Raji (cell line): ENCODE results near the gene ERMP1.

Experiments
- POLR2A ChIP-seq: IDR thresholded peaks from 2 replicates; pipeline ENCODE4 v1.6.1; 2011; ENCODE audit warnings: low read depth, low read length, control low read depth; ENCODE audit not compliant: insufficient read depth

Gene ERMP1

DNA sequence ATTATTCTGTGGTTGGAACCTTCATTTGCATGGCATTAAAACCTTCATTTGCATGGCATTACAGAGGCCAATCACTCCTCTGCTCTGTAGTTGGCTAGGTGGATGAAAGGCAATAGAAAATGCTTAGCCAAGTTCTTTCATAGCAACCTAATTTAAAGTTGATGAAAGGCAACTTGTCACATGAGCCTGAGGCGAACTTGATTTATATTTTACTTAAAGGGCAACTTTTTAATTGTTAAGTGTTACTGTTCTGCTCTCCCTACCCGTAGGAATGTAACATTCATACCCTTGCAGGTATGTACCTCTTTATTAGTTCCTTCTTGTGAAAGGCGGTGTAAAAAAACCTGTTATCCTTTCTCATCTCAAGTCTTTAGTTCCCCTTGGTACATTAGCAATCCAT is 7.9 kb upstream of the ERMP1 start:
- TF ChIP-seq POLR2A, result no peak

DNA sequence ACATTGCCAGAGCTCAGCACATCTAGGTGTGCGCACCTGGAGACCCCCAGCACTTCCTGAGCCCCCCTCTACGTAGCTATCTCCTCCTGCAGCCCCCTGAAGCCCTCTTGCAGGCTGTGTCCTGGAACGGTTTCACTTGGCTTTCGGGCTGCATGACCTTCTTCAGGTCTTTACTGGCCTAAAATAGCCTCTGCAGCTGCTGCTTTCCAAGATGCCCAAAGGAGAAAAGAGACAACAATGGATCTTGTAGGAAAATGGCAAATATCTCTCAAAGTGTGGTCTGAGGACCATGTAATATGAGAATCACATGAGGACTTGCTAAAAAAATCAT is 6.6 kb upstream of the ERMP1 start:
- TF ChIP-seq POLR2A, result no peak

DNA sequence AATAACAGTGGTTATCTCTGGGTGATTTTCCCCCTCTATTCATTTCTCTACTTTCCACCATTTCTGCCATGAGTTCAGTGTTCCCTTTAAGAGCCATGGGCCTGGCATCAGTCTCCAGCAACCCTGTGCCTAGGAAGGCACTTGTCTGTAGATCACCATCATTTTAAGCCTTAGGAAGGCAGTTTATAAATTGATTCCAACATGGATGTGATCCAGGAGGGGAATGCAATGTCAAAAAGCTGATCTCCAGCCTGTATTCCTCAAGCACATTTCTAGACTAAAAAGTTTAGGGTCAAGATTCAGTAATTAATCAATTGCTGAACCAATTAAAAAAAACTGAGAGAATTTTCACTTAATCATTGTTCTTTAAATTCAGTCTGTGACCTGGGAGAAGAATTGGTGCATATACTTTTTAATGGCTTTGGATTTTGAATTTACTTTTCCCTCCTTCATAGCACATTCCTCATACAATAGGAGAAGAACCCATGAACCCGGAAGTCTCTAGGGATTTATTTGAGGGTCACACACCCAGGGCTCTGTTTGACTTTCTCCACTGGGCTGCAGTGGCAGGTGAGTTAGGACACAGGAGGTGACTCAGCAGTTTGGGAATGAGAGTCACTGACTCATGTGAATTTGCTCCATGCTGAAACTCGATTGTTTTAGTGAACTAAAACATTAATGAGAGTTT is 6.1 kb upstream of the ERMP1 start:
- no peak for TF ChIP-seq POLR2A

DNA sequence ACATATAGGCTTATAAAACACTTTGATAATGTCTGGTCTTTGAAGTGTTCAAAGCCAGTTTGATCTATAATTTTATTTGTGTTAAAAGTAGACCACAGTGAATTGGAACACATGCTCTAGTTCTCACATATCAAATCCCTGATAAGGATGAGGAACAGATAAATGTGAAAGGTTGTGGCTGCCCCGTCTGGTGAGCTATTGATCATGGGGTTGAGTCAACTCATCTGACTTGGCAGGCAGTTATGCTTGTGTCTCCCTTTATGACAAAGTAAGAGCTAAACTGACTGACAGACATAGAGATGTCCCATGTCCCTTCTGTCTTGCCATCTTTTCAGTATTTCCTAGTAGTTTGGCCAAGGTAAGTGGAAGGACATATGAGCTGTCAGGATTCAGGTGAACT is 2.9 kb upstream of the ERMP1 start:
- no peak for TF ChIP-seq POLR2A

DNA sequence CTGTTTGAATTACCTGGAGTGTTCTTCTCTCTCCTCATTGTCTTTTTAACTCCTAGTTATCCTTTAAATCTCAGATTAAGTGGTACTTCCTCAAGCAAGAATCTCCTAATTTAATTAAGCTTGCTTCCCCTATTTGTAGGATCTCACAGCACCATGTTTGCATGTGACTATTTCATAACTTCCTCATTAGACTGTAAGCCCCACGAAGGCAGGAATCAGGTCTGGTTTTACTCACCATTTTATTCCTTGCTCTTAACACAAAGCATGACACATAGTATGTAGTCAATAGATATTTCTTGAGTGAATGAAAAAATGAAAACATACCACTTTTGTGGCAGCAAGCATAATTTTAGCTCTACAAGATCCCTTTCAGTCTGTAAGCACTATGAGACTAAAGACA is 1.3 kb upstream of the ERMP1 start:
- TF ChIP-seq POLR2A, result no peak

DNA sequence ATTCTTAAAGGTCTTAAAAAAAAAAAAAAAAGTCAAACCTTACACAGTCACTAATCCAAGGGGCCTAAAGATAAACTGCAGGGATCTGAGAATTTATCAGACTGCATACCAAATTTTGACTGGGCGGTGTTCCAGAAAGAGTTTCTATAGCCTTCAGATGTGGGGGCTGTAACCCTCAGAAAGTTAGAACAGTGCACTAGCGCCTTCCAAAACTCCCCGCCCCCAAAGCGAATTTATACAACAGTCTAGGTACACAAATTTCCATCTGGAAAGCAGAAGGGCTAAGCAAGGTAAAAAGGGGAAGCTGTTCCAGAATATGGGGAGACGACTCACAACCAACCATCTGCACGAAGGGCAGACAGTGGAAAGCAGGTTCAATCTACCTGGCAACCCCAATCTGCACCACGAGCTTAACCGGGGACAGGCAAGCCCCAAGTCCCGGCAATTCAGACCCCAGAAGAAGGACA is 813 bp downstream of the ERMP1 start:
- TF ChIP-seq POLR2A, result no peak

DNA sequence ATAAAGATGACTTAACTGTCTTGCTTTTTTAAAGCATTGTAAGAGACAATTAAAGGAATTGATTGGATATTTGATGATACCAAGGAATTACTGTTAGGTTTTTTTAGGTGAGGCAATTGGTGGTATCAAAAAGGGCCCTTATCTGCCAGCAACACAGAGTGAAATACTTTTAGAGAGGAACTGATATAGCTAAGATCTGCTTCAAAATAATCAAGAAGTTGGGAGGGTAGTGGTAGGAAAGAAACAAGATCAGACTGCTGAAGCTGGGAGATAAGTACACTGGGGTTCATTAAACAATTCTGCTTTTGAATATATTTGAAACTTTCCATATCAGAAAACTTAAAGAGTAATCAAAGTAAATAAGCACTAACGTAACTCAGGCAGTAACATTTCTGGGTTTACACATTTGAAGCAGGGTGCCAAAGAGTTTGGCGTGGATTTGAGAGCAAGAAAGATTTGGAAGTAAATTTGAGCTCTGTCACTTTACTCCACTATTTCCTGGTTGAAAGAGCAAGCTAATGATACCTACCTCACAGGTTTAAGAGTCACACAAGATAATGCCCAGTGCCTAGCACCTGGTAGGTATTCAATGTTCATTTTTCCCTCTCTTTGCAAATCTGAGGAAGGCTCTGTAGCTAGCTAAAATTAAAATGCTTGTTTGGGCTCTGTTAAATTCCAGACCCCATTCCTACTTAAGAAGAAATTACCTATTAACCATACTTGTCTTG is 6.9 kb downstream of the ERMP1 start:
- no peak for TF ChIP-seq POLR2A

DNA sequence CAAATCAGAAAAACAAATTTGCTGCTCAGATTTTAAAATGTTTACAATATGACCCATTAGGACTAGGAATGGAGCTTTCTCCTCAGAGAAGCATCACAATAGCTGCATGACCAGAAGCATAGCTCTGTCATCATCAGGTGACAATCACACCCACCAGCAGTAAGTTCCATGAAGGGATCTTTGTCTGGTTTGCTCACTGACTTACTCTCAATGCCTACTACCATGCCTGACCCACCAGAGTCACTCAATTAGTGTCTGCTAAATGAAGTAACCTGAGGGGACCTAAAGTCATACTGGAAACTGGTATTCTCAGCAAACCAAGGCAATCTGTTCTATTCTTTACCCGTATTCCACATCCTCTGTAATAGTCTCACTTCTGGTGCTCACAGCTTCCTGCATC is 7.7 kb downstream of the ERMP1 start:
- no peak for TF ChIP-seq POLR2A

DNA sequence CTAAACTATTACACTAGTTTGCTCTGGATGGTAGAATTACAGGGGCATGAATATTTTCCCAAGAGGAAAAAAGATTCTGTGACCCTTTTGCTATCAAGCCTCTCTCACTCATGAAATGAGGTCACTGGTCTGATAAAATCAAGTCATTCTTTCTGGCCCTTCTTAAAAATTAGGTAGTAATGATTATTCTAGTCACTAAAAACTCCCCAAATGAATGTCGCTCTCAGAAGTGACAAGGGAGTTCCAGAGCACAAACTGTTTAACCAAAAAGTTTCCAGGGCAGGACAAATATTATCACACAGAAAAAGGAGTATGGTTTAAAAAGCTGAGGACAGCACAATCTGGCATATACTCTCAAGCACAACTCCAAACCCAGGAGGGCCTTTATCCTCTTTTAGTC is 12.5 kb downstream of the ERMP1 start:
- no peak for TF ChIP-seq POLR2A

DNA sequence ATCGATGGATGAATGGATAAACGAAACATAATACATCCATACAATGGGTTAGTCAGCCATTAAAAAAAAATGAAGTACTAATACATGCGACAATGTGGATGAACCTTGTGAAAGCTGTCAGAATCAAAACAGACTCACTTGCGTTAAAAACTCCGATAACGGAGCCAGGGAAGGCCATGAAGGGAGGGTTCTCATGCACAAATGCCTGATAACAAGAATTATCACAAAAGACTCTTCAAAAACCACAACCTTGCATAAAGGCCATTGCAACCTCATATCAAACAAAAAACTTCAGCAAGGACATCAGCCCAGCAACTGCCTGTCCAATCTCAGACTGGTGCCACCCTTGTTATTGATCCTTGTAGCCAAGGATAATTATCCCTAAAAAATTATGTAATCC is 13.7 kb downstream of the ERMP1 start:
- TF ChIP-seq POLR2A, result no peak

DNA sequence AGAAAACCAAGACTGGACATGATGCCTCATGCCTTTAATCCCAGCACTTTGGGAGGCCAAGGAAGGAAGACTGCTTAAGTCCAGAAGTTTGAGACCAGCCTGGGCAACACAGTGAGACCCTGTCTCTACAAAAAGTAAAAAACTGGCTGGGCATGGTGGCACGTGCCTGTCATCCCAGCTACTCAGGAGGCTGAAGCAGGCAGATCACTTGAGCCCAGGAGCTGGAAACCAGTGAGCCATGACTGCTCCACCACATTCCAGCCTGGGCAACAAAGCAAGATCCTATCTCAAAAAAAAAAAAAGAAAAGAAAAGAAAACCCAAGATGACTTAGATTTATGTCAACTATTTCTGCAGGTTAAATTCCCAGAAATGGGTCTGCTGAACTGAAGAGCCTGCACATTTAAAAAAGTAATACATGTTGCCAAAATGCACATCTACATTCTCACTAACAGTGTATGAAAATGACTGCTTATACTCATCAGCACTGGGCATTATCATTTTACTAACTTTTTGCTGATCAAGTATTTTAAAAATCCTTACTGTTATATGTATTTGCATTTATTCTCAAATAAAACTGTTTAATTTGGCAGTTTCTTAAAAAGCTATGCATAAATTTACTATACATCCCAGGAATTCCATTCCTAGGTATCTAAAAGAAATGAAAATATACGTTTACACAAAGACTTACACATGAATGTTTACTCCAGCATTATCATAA is 14.3 kb downstream of the ERMP1 start:
- TF ChIP-seq POLR2A, result no peak

DNA sequence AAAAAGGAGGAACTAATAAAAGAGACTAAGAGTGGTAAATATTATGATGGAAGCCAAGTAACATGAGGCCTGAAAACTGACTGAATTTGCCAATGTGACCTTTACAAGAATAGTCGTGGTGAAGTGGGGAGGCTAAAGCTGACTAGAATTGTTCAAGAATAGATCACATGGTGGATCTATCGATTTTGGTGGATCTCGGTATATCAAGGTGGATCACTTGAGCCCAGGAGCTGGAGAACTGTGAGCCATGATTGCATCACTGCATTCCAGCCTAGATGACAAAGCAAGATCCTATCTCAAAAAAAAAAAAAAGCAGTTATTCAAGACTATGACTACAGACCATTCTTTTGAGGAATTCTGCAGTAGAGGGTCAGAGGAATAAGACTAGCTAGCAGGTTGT is 15.1 kb downstream of the ERMP1 start:
- TF ChIP-seq POLR2A, result no peak

DNA sequence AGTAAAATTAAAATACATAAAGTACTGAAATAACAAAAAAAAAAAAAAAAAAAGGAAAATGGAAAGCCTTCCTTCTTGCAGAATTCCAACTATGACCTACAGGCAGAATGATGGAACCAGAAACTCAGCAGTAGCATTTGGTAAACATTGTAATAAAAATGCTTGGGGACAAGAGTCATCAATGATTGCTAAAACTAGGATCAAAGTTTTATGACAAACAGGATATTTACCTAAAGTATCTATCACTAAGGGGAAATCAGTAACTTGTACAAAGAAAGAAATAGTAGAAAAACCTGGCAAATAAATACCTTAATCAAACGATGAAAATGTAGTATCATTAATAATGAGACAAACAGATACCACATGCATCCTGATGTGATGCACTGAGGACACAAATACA is 17.5 kb downstream of the ERMP1 start:
- TF ChIP-seq POLR2A, result no peak

DNA sequence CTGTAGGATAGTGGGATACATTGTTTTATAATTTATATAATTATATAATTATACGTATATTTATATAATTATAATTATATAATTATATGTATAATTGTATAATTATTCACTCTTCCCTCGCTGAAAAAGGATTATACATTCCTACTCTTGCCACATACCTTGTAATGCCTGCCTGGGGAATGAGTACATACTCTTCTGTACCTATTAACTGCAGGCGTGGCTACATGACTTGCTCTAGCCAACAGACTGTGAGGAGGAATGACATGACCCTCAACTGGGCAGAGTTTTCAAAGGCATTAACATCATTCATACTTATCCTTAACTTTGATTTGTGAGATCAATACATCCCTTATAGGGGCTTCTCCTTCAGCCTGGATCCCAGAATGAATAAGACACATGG is 19.1 kb downstream of the ERMP1 start:
- no peak for TF ChIP-seq POLR2A

DNA sequence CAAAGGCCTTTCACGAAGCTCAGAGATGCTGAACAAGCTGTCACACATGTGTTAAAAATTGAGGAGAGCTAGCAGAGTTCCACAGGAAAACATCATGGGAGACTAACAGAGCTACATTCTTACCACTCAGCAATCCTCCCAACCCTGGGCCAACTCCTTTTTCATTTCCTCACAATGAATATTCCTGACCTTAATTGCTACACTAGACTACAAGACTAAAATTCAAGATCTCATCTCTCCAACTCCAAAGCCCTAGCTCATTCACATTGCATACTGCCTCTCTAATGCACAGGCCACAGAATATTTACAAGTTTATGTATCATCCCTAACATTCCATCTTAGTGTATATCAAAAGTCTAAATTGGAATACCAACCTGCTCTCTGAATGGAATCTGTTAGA is 21.2 kb downstream of the ERMP1 start:
- TF ChIP-seq POLR2A, result no peak

DNA sequence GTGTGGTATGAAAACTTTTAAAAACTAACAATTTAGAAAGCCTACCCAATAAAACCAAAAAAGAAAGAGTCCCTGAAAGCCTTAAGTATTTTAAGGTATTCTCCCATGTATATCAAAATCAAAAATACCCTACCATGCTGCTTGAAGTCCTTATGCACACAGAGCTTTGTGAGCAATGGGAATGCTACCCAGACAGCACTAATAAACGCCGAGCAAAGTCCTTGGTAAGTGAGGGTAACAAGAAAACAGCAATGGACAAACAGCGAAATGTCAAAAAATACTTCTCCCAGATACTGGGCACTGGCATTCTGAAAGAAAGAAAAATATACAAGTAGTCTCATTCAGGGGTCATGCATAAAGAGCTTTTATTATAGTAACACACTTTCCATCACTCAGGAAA is 27.4 kb downstream of the ERMP1 start:
- TF ChIP-seq POLR2A, result no peak
